H1 (cell line): ENCODE data around the gene RAB21. TPM values are rescaled to one million over a fixed set of nuclear protein-coding genes. Genes with fewer than 3 reads are reported as not detected.

Source experiments
- CTCF ChIA-PET: fragments of 300-600 bp; sonication (Branson Sonifier 250); formaldehyde crosslinking; loops from one replicate; lab custom pipeline; 2021; ENCODE audit not compliant: partially characterized antibody; lab: Charles Lee
- POLR2A ChIA-PET: fragments of 300-600 bp; sonication (Branson Sonifier 250); formaldehyde crosslinking; loops from one replicate; lab custom pipeline; 2021; ENCODE audit warnings: inconsistent platforms; ENCODE audit not compliant: partially characterized antibody; lab: Charles Lee
- DNase-seq, 2 experiments: peaks; one replicate each; pipeline versions ENCODE4 v3.0.0 to v3.0.0-alpha.2; 2010 to 2022; ENCODE audit warnings: low spot score in 2 of 2, low read depth in 1 of 2, mixed read lengths in 1 of 2
- FAIRE-seq: peaks from 2 replicates; lab custom pipeline; 2011; peaks lifted over from hg19 to GRCh38; lab: Jason Lieb, UNC
- H2AFZ ChIP-seq: 2 replicates; pipeline ENCODE4 v1.8.1; 2012; ENCODE audit warnings: low read length, inconsistent platforms
- H2AK5ac ChIP-seq: 2 replicates; pipeline ENCODE4 v1.6.1; 2013; ENCODE audit warnings: low read depth, low read length
- H2BK120ac ChIP-seq: replicated peaks from 2 replicates; pipeline ENCODE3; 2013; ENCODE audit warnings: low read depth, low read length, inconsistent platforms
- H2BK12ac ChIP-seq: 2 replicates; pipeline ENCODE4 v1.6.1; 2013; ENCODE audit warnings: low read depth, low read length
- H2BK15ac ChIP-seq: 2 replicates; pipeline ENCODE4 v1.6.1; 2013; ENCODE audit warnings: low read length
- H2BK20ac ChIP-seq: 2 replicates; pipeline ENCODE4 v1.6.1; 2013; ENCODE audit warnings: low read length
- H2BK5ac ChIP-seq: 2 replicates; pipeline ENCODE4 v1.6.1; 2013; ENCODE audit warnings: low read depth, low read length
- H3K14ac ChIP-seq: 2 replicates; pipeline ENCODE4 v1.6.1; 2013; ENCODE audit warnings: inconsistent platforms; ENCODE audit not compliant: insufficient read length
- H3K18ac ChIP-seq: 2 replicates; pipeline ENCODE4 v1.6.1; 2013; ENCODE audit warnings: low read length; ENCODE audit errors: extremely low read depth
- H3K23ac ChIP-seq: 2 replicates; pipeline ENCODE4 v1.6.1; 2013; ENCODE audit warnings: inconsistent platforms; ENCODE audit not compliant: insufficient read length
- H3K23me2 ChIP-seq: 2 replicates; pipeline ENCODE4 v1.6.1; 2013; ENCODE audit warnings: low read depth, low read length
- H3K27ac ChIP-seq: 2 replicates; pipeline ENCODE4 v1.6.1; 2011; ENCODE audit warnings: low read depth, low read length, inconsistent platforms
- H3K27me3 ChIP-seq, 4 experiments: replicated peaks in 1 of 4; 1 replicate in 1 of 4; 2 replicates in 3 of 4; pipeline versions ENCODE4 v1.6.1 to v1.8.1; 2011 to 2013; ENCODE audit warnings: low read length in 3 of 4, mild to moderate bottlenecking in 3 of 4, inconsistent platforms in 2 of 4, mixed read lengths in 2 of 4, moderate library complexity in 1 of 4; ENCODE audit not compliant: control insufficient read depth in 3 of 4, insufficient read depth in 3 of 4; ENCODE audit errors: extremely low read depth in 1 of 4
- H3K36me3 ChIP-seq, 4 experiments: 2 replicates each; pipeline versions ENCODE4 v1.6.1 to v1.8.1; 2011 to 2013; ENCODE audit warnings: mild to moderate bottlenecking in 4 of 4, low read length in 3 of 4, moderate library complexity in 2 of 4, control low read depth in 1 of 4, inconsistent platforms in 1 of 4; ENCODE audit not compliant: insufficient read depth in 4 of 4, control insufficient read depth in 2 of 4
- H3K4ac ChIP-seq: replicated peaks from 2 replicates; pipeline ENCODE3; 2013; ENCODE audit warnings: low read length, low read depth, mixed read lengths, inconsistent platforms; ENCODE audit not compliant: insufficient read length
- H3K4me1 ChIP-seq, 4 experiments: replicated peaks in 1 of 4; 1 replicate in 1 of 4; 2 replicates in 3 of 4; pipeline versions ENCODE4 v1.6.1 to v1.8.1; 2011 to 2013; ENCODE audit warnings: low read length in 3 of 4, inconsistent platforms in 2 of 4, mixed read lengths in 1 of 4; ENCODE audit not compliant: insufficient read depth in 4 of 4, control insufficient read depth in 3 of 4
- H3K4me2 ChIP-seq, 2 experiments: 2 replicates each; pipeline versions ENCODE4 v1.6.1 to v1.8.1; 2011 to 2013; ENCODE audit warnings: low read depth in 2 of 2, low read length in 2 of 2, control low read depth in 1 of 2, inconsistent platforms in 1 of 2, mild to moderate bottlenecking in 1 of 2; ENCODE audit not compliant: insufficient read depth in 1 of 2
- H3K4me3 ChIP-seq, 4 experiments: fragments of 200-600, 300-600 bp in 1 of 4; sonication (generic), shearing (Covaris generic), sonication (Bioruptor Twin) in 1 of 4; 2 replicates each; pipeline versions ENCODE4 v1.5.1 to v1.8.1; 2011 to 2016; ENCODE audit warnings: low read length in 4 of 4, low read depth in 3 of 4, control low read depth in 2 of 4, inconsistent platforms in 2 of 4, mild to moderate bottlenecking in 2 of 4, mixed read lengths in 1 of 4, moderate library complexity in 1 of 4; ENCODE audit not compliant: insufficient read depth in 2 of 4; ENCODE audit errors: extremely low read depth in 1 of 4
- H3K56ac ChIP-seq: replicated peaks from 2 replicates; pipeline ENCODE3; 2013; ENCODE audit warnings: low read depth, mild to moderate bottlenecking, mixed read lengths, low read length, inconsistent platforms; ENCODE audit not compliant: insufficient read length
- H3K79me1 ChIP-seq: 2 replicates; pipeline ENCODE4 v1.6.1; 2013; ENCODE audit warnings: low read depth, low read length, control low read depth
- H3K79me2 ChIP-seq, 2 experiments: 2 replicates each; pipeline versions ENCODE4 v1.6.1 to v1.8.1; 2012 to 2013; ENCODE audit warnings: low read length in 2 of 2, mild to moderate bottlenecking in 2 of 2, inconsistent platforms in 1 of 2; ENCODE audit not compliant: insufficient read depth in 2 of 2, control insufficient read depth in 1 of 2
- H3K9ac ChIP-seq, 4 experiments: replicated peaks in 1 of 4; 1 replicate in 1 of 4; 2 replicates in 3 of 4; pipeline versions ENCODE4 v1.6.1 to v1.8.1; 2011 to 2013; ENCODE audit warnings: low read depth in 3 of 4, low read length in 3 of 4, control low read depth in 2 of 4, mild to moderate bottlenecking in 2 of 4, moderate library complexity in 2 of 4, inconsistent platforms in 1 of 4; ENCODE audit errors: extremely low read depth in 1 of 4
- H3K9me3 ChIP-seq, 2 experiments: 2 replicates each; pipeline versions ENCODE4 v1.6.1 to v1.8.1; 2012 to 2013; ENCODE audit warnings: mild to moderate bottlenecking in 2 of 2, moderate library complexity in 2 of 2, control low read depth in 1 of 2, inconsistent platforms in 1 of 2, low read depth in 1 of 2, low read length in 1 of 2, mixed read lengths in 1 of 2; ENCODE audit not compliant: insufficient read depth in 2 of 2
- H4K20me1 ChIP-seq, 2 experiments: replicated peaks in 1 of 2; 2 replicates each; pipeline versions ENCODE3 to v1.8.1; 2011 to 2013; ENCODE audit warnings: inconsistent platforms in 2 of 2, low read length in 2 of 2, mild to moderate bottlenecking in 1 of 2; ENCODE audit not compliant: insufficient read depth in 2 of 2, control insufficient read depth in 1 of 2
- H4K5ac ChIP-seq: 2 replicates; pipeline ENCODE4 v1.6.1; 2013; ENCODE audit warnings: low read length, low read depth, mixed read lengths, inconsistent platforms; ENCODE audit not compliant: insufficient read length
- H4K8ac ChIP-seq: 2 replicates; pipeline ENCODE4 v1.8.0; 2013; ENCODE audit warnings: mild to moderate bottlenecking, moderate library complexity, low read length, inconsistent platforms; ENCODE audit not compliant: insufficient read depth; ENCODE audit errors: extremely low read depth
- H4K91ac ChIP-seq: replicated peaks from 2 replicates; pipeline ENCODE3; 2013; ENCODE audit warnings: low read length, mixed read lengths, inconsistent platforms; ENCODE audit not compliant: insufficient read length
- CTCF ChIP-seq, 3 experiments: IDR thresholded peaks; 1 replicate in 2 of 3; 2 replicates in 1 of 3; pipeline versions ENCODE4 v1.5.1 to v1.6.1; 2011; ENCODE audit warnings: low read length in 3 of 3, mild to moderate bottlenecking in 3 of 3, inconsistent platforms in 2 of 3, low read depth in 1 of 3, moderate library complexity in 1 of 3; ENCODE audit not compliant: insufficient read depth in 1 of 3; ENCODE audit errors: control extremely low read depth in 1 of 3
- RAD21 ChIP-seq, 2 experiments: IDR thresholded peaks in 1 of 2; conservative IDR thresholded peaks in 1 of 2; 2 replicates each; pipeline ENCODE4 v1.6.1; 2011; ENCODE audit warnings: low read depth in 2 of 2, low read length in 2 of 2, improper control_type of control experiment in 1 of 2, inconsistent platforms in 1 of 2, mild to moderate bottlenecking in 1 of 2, moderate library complexity in 1 of 2
- TBP ChIP-seq: IDR thresholded peaks from 2 replicates; pipeline ENCODE4 v1.6.1; 2011; ENCODE audit warnings: low read depth, low read length, improper control_type of control experiment
- TEAD4 ChIP-seq: IDR thresholded peaks from 2 replicates; pipeline ENCODE4 v1.6.1; 2012; ENCODE audit warnings: low read depth, low read length, inconsistent platforms, mixed read lengths
- USF2 ChIP-seq: IDR thresholded peaks from 2 replicates; pipeline ENCODE4 v1.6.1; 2011; ENCODE audit warnings: low read length, improper control_type of control experiment
- WGBS, 2 experiments: shearing (Covaris generic) in 1 of 2; methylation state at CpG; one replicate each; pipeline versions ENCODE4 v1.1.6 to v1.1.7; 2013 to 2015; ENCODE audit warnings: low lambda C conversion rate in 2 of 2, mixed read lengths in 2 of 2, inconsistent platforms in 1 of 2, low coverage in 1 of 2, missing lambda C conversion rate in 1 of 2; ENCODE audit not compliant: insufficient replicate concordance in 2 of 2, insufficient coverage in 1 of 2, insufficient read length in 1 of 2; ENCODE audit errors: extremely low coverage in 1 of 2, missing lambda C conversion rate in 1 of 2; 5-methylcytosine and 5-hydroxymethylcytosine counted together
- polyA plus RNA-seq, 7 experiments: library from polyadenylated mRNA; depleted of rRNA in 3 of 7; stranded (reverse) in 5 of 7; unstranded in 2 of 7; fragments of >200 nt in 5 of 7; fragments of 200-250 nt in 2 of 7; gene quantifications; 1 replicate in 5 of 7; 2 replicates in 1 of 7; 4 replicates in 1 of 7; pipeline versions ENCODE4 v1.2.1 to v1.2.3, GENCODE V29; 2011 to 2013; ENCODE audit warnings: missing spikeins in 2 of 7, mixed read lengths in 2 of 7
- total RNA-seq: library from RNA; stranded (reverse); fragmentation: NEBNext Ultra II Directional; extraction: Animal tissue kit (Norgen Biotek cat#: 25700); gene quantifications from 2 replicates; pipeline ENCODE4 v1.2.1, GENCODE V29; 2021

RAB21 gene
- total and polyA plus RNA-seq, 2 of the 8 experiments (the other 6 are each of a cell fraction or from before 2014, with no cell fraction given): 1.2 to 47.2 TPM

DNA sequence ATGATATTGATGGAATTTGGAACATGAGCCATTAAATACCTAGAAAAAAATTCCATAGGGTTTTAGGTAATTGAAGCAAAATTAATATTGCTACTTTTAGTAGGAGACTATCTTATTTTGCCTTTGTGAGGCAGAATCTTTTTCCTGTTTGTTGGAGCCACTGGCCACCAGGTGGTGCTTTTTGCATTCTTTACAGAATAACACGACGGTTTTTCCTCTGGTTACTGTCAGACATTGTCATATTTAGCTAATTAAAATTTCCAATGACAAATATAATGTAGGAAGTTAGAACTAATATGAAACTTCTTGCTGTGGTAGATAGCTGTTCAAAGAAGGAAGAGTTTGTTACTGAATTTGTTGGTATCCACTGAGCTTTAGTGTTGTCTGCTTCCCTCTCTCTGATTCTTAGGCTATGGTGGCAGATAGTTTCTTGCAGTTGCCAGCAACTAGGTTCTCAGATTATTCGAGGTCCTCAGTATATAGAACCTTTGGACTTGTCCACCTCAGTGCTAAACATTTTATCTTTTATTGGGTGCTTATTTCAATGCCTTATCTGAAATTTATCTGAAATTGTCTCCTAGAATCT lies 25.7 kb downstream of the RAB21 start:
- Histone ChIP-seq H4K91ac (no peak overlapping the region), H3K4ac (no peak overlapping the region), H3K79me1 (no peaks in the 10 kb centered on the region), H3K23me2 (no peaks in the 10 kb centered on the region), H3K79me2 (0 out of 4 replicates have a peak, but pooled peaks cover 0 to 3% of the 10 kb centered on the region in 2 experiments)
- TF ChIP-seq TEAD4 (peak; percentile 47; the same call in 1 of the 2 replicates), USF2 (no peak), TBP (no peak), RAD21 (IDR thresholded peaks at IDR 0.05 in 1 of 2, conservative IDR thresholded peaks at IDR 0.05 in 1 of 2; ENCODE audit: low read depth in 2 of 2, low read length in 2 of 2) (peak; percentile 61 to 70), CTCF (IDR thresholded peaks at IDR 0.05; ENCODE audit: control extremely low read depth in 1 of 3, insufficient read depth in 1 of 3, low read depth in 1 of 3, low read length in 3 of 3) (peak in 2 of 3 experiments; percentile 58 to 65; a peak in 3 of 4 replicates)
- TF ChIP-seq, all 59 proteins: peak for 3
- no peak overlapping the region for H2BK20ac ChIP-seq
- no peak overlapping the region for H4K5ac ChIP-seq
- CTCF ChIA-PET: interaction anchor here (0.6 to 2.6 kb wide), 34 partner anchors 8 to 639 kb away, joined by 3 to 26 read pairs (median 5); no protein-coding TSS in a partner anchor
- no peak overlapping the region for H3K9ac ChIP-seq
- no peaks in the 10 kb centered on the region for H3K4me1 ChIP-seq
- no peak overlapping the region for H2BK5ac ChIP-seq
- H3K14ac ChIP-seq: no peak overlapping the region
- no peak overlapping the region for H2BK15ac ChIP-seq
- H3K27me3 ChIP-seq: no peaks in the 10 kb centered on the region
- no peak overlapping the region for H3K56ac ChIP-seq
- H3K9me3 ChIP-seq: no peaks in the 10 kb centered on the region
- H2BK120ac ChIP-seq: no peak overlapping the region
- H3K4me2 ChIP-seq: no peak overlapping the region
- DNase-seq (no peak), FAIRE-seq (peak; percentile 39)
- no peak overlapping the region for H4K8ac ChIP-seq
- no peak overlapping the region for H2AK5ac ChIP-seq
- no peak overlapping the region for H3K23ac ChIP-seq
- H3K36me3 ChIP-seq: peaks cover 0 to 38% (median 3%) of the 10 kb centered on the region in 4 experiments; a peak in 6 of 8 replicates
- no peak overlapping the region for H3K18ac ChIP-seq
- H3K27ac ChIP-seq: no peak overlapping the region
- H2BK12ac ChIP-seq: no peak overlapping the region
- no peak overlapping the region for H2AFZ ChIP-seq
- no peak overlapping the region for H3K4me3 ChIP-seq
- 41% methylated on average over 3 of the region's 3 CpGs; no CpG with 5 or more reads in 1 of the 2 experiments for WGBS, 2 experiments
- POLR2A ChIA-PET: interaction anchor here (1.2 to 1.5 kb wide), 2 partner anchors 10 to 21 kb away, joined by 3 to 4 read pairs; no protein-coding TSS in a partner anchor
- H4K20me1 ChIP-seq: no peaks in the 10 kb centered on the region
